Measurements from ENCODE around the gene ASTN2.

ASTN2 gene

GRCh38 chr9:117116084-117116483, 298.8 kb downstream of the ASTN2 start:
- peak; percentile 19 for DNase-seq (ENCODE audit: low read depth)

- DNase-seq (ENCODE audit: low read depth): no peak
Measured at GRCh38 chr9:117114768-117115167, 300.1 kb downstream of the ASTN2 start.

- DNase-seq (ENCODE audit: low read depth): no peak
Measured at GRCh38 chr9:117104716-117105495, 310.0 kb downstream of the ASTN2 start.

- no peak for DNase-seq (ENCODE audit: low read depth)
Measured at GRCh38 chr9:117104206-117104605, 310.7 kb downstream of the ASTN2 start.

GRCh38 chr9:117103438-117104110, 311.3 kb downstream of the ASTN2 start:
- DNase-seq (ENCODE audit: low read depth): no peak

- DNase-seq (ENCODE audit: low read depth): no peak
Measured at GRCh38 chr9:117101008-117101407, 313.8 kb downstream of the ASTN2 start.

- DNase-seq (ENCODE audit: low read depth): no peak
Measured at GRCh38 chr9:117098331-117098730, 316.5 kb downstream of the ASTN2 start.

GRCh38 chr9:117097761-117098160, 317.1 kb downstream of the ASTN2 start:
- DNase-seq (ENCODE audit: low read depth): no peak

- no peak for DNase-seq (ENCODE audit: low read depth)
Measured at GRCh38 chr9:117096138-117096537, 318.7 kb downstream of the ASTN2 start.

GRCh38 chr9:117095081-117095480, 319.8 kb downstream of the ASTN2 start:
- DNase-seq (ENCODE audit: low read depth): no peak

- peak; percentile 14 for DNase-seq (ENCODE audit: low read depth)
Measured at GRCh38 chr9:117093891-117094844, 320.7 kb downstream of the ASTN2 start.

GRCh38 chr9:117092582-117092981, 322.3 kb downstream of the ASTN2 start:
- no peak for DNase-seq (ENCODE audit: low read depth)

GRCh38 chr9:117091529-117091928, 323.3 kb downstream of the ASTN2 start:
- DNase-seq (ENCODE audit: low read depth): no peak

GRCh38 chr9:117088786-117089185, 326.1 kb downstream of the ASTN2 start:
- no peak for DNase-seq (ENCODE audit: low read depth)

- no peak for DNase-seq (ENCODE audit: low read depth)
Measured at GRCh38 chr9:117088140-117088539, 326.7 kb downstream of the ASTN2 start.

GRCh38 chr9:117084221-117084620, 330.6 kb downstream of the ASTN2 start:
- no peak for DNase-seq (ENCODE audit: low read depth)

GRCh38 chr9:117083559-117083958, 331.3 kb downstream of the ASTN2 start:
- DNase-seq (ENCODE audit: low read depth): no peak

GRCh38 chr9:117081641-117082317, 333.1 kb downstream of the ASTN2 start:
- no peak for DNase-seq (ENCODE audit: low read depth)

GRCh38 chr9:117080765-117081390, 334.0 kb downstream of the ASTN2 start:
- no peak for DNase-seq (ENCODE audit: low read depth)

- no peak for DNase-seq (ENCODE audit: low read depth)
Measured at GRCh38 chr9:117076571-117077290, 338.1 kb downstream of the ASTN2 start.

- no peak for DNase-seq (ENCODE audit: low read depth)
Measured at GRCh38 chr9:117075636-117076035, 339.2 kb downstream of the ASTN2 start.
